ENCODE measurements around the gene IL27RA.

DNA sequence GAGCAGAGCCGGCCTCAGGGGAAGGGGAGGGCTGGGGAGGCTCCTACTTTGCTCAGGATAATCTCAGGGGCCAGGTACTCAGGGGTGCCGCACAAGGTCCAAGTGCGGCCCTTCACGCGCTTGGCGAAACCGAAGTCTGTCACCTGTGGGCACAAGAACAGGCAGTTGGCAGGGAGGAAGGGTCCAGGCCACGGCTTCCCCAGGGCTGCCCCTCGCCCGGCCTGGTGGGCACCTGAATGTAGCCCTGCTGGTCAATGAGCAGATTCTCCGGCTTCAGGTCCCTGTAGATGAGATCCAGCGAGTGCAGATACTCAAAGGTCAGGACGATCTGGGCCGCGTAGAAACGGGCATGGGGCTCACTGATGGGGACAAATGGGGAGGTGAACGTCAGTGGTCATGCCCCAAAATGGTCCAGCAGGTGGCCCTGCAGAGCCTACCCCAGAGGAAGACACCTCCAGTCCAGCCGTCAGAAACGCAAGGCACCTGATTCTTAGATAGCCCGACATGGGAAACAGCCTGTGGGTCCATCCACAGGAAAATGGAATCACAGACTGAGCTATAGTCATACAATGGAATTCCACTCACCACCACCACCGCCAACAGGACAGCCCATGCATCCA, 66.1 kb downstream of the IL27RA start:
- TF ChIP-seq POLR2A (IDR thresholded peaks at IDR 0.05), result no peak
- TF ChIP-seq, protein P1, sequence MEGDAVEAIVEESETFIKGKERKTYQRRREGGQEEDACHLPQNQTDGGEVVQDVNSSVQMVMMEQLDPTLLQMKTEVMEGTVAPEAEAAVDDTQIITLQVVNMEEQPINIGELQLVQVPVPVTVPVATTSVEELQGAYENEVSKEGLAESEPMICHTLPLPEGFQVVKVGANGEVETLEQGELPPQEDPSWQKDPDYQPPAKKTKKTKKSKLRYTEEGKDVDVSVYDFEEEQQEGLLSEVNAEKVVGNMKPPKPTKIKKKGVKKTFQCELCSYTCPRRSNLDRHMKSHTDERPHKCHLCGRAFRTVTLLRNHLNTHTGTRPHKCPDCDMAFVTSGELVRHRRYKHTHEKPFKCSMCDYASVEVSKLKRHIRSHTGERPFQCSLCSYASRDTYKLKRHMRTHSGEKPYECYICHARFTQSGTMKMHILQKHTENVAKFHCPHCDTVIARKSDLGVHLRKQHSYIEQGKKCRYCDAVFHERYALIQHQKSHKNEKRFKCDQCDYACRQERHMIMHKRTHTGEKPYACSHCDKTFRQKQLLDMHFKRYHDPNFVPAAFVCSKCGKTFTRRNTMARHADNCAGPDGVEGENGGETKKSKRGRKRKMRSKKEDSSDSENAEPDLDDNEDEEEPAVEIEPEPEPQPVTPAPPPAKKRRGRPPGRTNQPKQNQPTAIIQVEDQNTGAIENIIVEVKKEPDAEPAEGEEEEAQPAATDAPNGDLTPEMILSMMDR (IDR thresholded peaks at IDR 0.05), result no peak

All from stomach (tissue), 4 donors.